Measurements from ENCODE around the gene COPZ1.

Gene COPZ1

GRCh38 chr12:54338698-54339296 lies 13.9 kb downstream of the COPZ1 start:
- TF ChIP-seq OSR1 (CRISPR knock-in tag; IDR thresholded peaks at IDR 0.05) (no peak), TOX (CRISPR knock-in tag; IDR thresholded peaks at IDR 0.05; ENCODE audit: borderline replicate concordance) (no peak), BACH2 (CRISPR knock-in tag; IDR thresholded peaks at IDR 0.05; ENCODE audit: borderline replicate concordance) (no peak), ISL1 (CRISPR knock-in tag; IDR thresholded peaks at IDR 0.05) (no peak), ZNF565 (CRISPR knock-in tag; conservative IDR thresholded peaks at IDR 0.05; ENCODE audit: low read depth) (no peak), CREB5 (CRISPR knock-in tag; IDR thresholded peaks at IDR 0.05; ENCODE audit: low read depth) (no peak)
- no peak for ATAC-seq

GRCh38 chr12:54340846-54341245 lies 15.9 kb downstream of the COPZ1 start:
- no peak for ATAC-seq
- no peak for TF ChIP-seq OSR1 (CRISPR knock-in tag; IDR thresholded peaks at IDR 0.05)
- TF ChIP-seq CSRNP3 (CRISPR knock-in tag; IDR thresholded peaks at IDR 0.05) = no peak
- TF ChIP-seq SNAI2 (CRISPR knock-in tag; IDR thresholded peaks at IDR 0.05) = no peak
- no peak for TF ChIP-seq CREB5 (CRISPR knock-in tag; IDR thresholded peaks at IDR 0.05; ENCODE audit: low read depth)
- no peak for TF ChIP-seq ARNTL (CRISPR knock-in tag; IDR thresholded peaks at IDR 0.05; ENCODE audit: borderline replicate concordance, low read depth)
- TF ChIP-seq ZFP30 (CRISPR knock-in tag; IDR thresholded peaks at IDR 0.05) = no peak
- no peak for TF ChIP-seq TOX (CRISPR knock-in tag; IDR thresholded peaks at IDR 0.05; ENCODE audit: borderline replicate concordance)
- no peak for TF ChIP-seq BACH2 (CRISPR knock-in tag; IDR thresholded peaks at IDR 0.05; ENCODE audit: borderline replicate concordance)
- TF ChIP-seq PPARA (CRISPR knock-in tag; IDR thresholded peaks at IDR 0.05; ENCODE audit: borderline replicate concordance) = no peak
- TF ChIP-seq ZNF8 (CRISPR knock-in tag; IDR thresholded peaks at IDR 0.05) = no peak
- TF ChIP-seq RARB (CRISPR knock-in tag; IDR thresholded peaks at IDR 0.05) = no peak
- no peak for TF ChIP-seq ESRRG (CRISPR knock-in tag; IDR thresholded peaks at IDR 0.05)
- TF ChIP-seq GLIS3 (CRISPR knock-in tag; IDR thresholded peaks at IDR 0.05) = no peak
- no peak for TF ChIP-seq TCF4 (CRISPR knock-in tag; IDR thresholded peaks at IDR 0.05; ENCODE audit: borderline replicate concordance)
- no peak for TF ChIP-seq TSHZ2 (CRISPR knock-in tag; IDR thresholded peaks at IDR 0.05)
- TF ChIP-seq PATZ1 (CRISPR knock-in tag; IDR thresholded peaks at IDR 0.05; ENCODE audit: borderline replicate concordance) = no peak
- no peak for TF ChIP-seq ISL1 (CRISPR knock-in tag; IDR thresholded peaks at IDR 0.05)

GRCh38 chr12:54341378-54342300 lies 16.7 kb downstream of the COPZ1 start:
- ATAC-seq = no peak
- TF ChIP-seq ZFP3 (CRISPR knock-in tag; IDR thresholded peaks at IDR 0.05) = no peak
- TF ChIP-seq TSHZ2 (CRISPR knock-in tag; IDR thresholded peaks at IDR 0.05) = no peak
- no peak for TF ChIP-seq RARB (CRISPR knock-in tag; IDR thresholded peaks at IDR 0.05)
- TF ChIP-seq TCF4 (CRISPR knock-in tag; IDR thresholded peaks at IDR 0.05; ENCODE audit: borderline replicate concordance) = no peak
- TF ChIP-seq CSRNP3 (CRISPR knock-in tag; IDR thresholded peaks at IDR 0.05) = no peak
- no peak for TF ChIP-seq OSR1 (CRISPR knock-in tag; IDR thresholded peaks at IDR 0.05)
- no peak for TF ChIP-seq TOX (CRISPR knock-in tag; IDR thresholded peaks at IDR 0.05; ENCODE audit: borderline replicate concordance)
- no peak for TF ChIP-seq SNAI2 (CRISPR knock-in tag; IDR thresholded peaks at IDR 0.05)

Measured in SK-N-SH treated with all-trans-retinoic acid at 6 μM for 48 hours (cell line).